Prostate gland (tissue), 2 donors: ENCODE measurements around the gene MRTO4.

Source experiments
- POLR2AphosphoS5 ChIP-seq: sonication (generic); formaldehyde crosslinking; IDR thresholded peaks from one replicate; pipeline ENCODE4 v1.6.1; 2017; ENCODE audit warnings: antibody characterized with exemption
- TF ChIP-seq, protein P1 (sequence below), 4 experiments: fragments of 200-600 bp in 2 of 4; fragments of 450-650 bp in 2 of 4; sonication (generic) in 2 of 4; IDR thresholded peaks; 1 replicate in 3 of 4; 2 replicates in 1 of 4; pipeline ENCODE4 v1.5.1; 2016 to 2019; ENCODE audit warnings: antibody characterized with exemption in 4 of 4, mild to moderate bottlenecking in 2 of 4, moderate library complexity in 2 of 4

- TF ChIP-seq POLR2AphosphoS5 = no peak
- TF ChIP-seq, protein P1, sequence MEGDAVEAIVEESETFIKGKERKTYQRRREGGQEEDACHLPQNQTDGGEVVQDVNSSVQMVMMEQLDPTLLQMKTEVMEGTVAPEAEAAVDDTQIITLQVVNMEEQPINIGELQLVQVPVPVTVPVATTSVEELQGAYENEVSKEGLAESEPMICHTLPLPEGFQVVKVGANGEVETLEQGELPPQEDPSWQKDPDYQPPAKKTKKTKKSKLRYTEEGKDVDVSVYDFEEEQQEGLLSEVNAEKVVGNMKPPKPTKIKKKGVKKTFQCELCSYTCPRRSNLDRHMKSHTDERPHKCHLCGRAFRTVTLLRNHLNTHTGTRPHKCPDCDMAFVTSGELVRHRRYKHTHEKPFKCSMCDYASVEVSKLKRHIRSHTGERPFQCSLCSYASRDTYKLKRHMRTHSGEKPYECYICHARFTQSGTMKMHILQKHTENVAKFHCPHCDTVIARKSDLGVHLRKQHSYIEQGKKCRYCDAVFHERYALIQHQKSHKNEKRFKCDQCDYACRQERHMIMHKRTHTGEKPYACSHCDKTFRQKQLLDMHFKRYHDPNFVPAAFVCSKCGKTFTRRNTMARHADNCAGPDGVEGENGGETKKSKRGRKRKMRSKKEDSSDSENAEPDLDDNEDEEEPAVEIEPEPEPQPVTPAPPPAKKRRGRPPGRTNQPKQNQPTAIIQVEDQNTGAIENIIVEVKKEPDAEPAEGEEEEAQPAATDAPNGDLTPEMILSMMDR (IDR thresholded peaks at IDR 0.05) = no peak
Measured at GRCh38 chr1:19262047-19262446, 10.4 kb downstream of the MRTO4 start.
